GM21737 (cell line): ENCODE results near the gene TCEAL3.
"Not testable (repeated sequence)": the region's sequence is repeated elsewhere in the genome, so short reads cannot be mapped to it uniquely, and the experiment has no call there.

Experiments
- ATAC-seq: cut with Tn5 transposase; IDR thresholded peaks from one replicate; pipeline ENCODE4 v1.9.1; 2021; ENCODE audit warnings: mild to moderate bottlenecking, moderate library complexity; ENCODE audit not compliant: unreplicated experiment

Gene TCEAL3

DNA sequence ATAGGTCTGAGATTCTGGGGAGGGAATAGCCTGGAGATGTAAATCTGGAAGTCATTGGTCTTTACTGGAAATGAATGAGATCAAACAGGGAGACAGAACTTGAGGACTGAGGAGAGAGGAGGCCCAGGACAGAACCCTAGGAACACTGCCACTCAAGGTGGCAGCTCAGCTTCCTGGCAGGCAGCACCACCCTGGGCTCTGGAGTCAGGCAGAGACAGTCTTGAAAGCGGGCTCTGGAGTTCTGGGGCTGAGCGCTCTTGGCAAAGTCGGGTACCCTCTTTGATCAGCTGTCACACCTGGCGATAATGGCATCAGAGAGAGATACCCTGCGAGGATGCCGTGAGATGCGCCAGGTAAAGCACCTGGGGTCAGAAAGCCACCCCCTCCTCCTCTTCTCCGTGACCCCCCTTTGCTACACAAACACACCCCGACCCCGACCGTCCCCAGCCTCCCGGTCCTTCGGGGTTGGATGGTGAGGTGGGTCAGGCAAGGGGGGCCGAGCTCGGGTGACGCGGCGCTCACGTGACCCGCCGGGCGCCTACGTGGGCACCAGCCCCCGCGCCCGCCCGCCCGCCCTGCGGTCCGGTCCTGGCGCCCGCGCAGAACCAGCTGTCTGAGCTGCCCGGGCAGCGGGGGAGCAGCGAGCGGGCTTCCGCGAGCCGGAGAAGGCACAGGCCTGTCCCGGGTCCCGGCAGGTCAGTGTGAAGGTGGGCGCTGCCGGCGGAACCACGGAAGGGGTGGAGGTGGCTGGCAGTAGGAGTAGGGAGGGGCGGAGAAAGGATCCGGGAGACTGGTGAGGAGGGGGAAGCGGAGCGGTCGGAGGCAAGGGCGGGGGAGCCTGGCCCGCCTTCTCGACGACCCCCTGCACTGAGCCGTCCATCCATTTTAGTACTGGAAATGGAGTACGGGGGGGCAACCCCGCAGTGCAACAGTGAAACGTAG lies at the start of gene TCEAL3:
TSS of gene TCEAL3 (plus strand) at position 600 of the 942 bp plus-strand sequence. CDS start 1,102 bp downstream, outside the sequence.
- ATAC-seq, result peak; percentile 74

DNA sequence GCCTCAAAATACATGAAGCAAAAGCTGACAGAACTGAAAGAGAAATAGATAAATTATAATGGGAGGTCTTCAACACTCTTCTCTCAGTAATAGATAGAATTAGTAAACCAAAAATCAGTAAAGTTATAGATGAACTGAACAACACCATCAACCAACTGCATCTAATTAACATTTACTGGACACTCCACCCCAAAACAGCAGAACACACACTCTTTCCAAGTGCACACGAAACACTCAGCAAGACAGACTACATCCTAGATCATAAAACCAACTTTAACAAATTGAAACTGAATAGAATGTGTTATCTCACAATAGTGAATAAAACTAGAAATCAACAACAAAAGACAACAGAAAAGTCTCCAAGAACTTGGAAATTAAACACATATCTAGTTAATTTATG lies 47.5 kb upstream of the TCEAL3 start:
- ATAC-seq, result no peak

DNA sequence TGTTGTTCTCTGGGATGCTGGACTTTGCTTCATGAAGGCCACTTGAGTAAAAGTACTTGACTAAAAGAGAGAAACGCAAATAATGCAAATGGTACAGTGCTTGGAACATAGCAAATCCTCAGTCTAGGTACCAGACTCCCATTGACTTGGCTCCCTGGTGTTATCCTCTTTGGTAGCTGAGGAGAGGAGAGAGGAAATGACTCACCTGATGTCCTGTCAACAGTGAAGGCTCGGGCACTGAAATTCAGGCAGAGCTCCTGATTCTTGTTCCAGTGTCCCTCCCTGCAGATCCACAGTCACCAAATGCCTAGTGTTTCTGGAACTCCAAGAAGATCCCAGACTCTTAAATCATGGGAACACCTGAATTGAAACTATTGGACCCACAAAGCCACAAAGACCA lies 45.0 kb upstream of the TCEAL3 start:
- ATAC-seq, result no peak

DNA sequence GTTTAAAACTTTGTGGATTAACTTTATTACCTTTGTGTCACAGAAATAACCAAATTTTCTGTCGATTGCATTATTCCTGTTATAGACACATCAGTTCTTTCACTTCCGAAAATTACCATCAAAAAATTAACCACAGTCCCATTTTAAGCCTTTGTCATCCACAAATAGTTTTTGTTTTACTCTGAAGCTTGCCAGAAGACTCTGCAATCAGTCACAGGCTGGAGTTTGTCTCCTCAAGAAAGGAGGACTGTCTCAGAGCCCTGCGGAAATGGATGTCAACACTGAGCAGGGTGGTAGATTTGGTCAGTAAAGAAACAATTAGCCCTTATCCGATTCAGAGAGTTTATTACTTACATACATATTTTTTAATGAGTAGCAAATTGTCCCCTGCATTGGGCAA lies 42.6 kb upstream of the TCEAL3 start:
- no peak for ATAC-seq

GRCh38 chrX:103565752-103566151 lies 42.0 kb upstream of the TCEAL3 start:
- no peak for ATAC-seq

DNA sequence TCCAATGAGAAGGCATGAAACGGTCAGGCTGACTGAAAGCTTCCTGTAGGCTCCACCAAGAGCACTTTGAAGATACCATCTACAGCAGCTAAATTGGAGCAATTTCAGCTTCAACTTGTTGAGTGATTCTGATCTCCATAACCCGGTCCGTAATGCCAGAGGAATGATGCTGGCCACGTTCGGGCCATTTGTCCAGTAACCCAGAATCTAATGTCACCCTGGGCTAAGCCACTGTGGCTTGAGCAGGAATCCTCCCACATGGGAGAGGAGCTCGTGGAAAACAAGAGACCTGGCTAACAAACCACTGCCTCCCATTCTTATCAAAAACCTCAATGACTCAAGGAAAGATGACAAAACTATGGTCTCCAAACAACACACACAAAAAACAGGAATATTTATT lies 36.6 kb upstream of the TCEAL3 start:
- ATAC-seq, result no peak

- ATAC-seq, result no peak
These were observed 36.0 kb upstream of the TCEAL3 start for GRCh38 chrX:103571726-103572125.

GRCh38 chrX:103573202-103573601 lies 34.6 kb upstream of the TCEAL3 start:
- ATAC-seq, result no peak

GRCh38 chrX:103584596-103584995 lies 23.2 kb upstream of the TCEAL3 start:
- no peak for ATAC-seq

GRCh38 chrX:103585411-103586313 lies 22.1 kb upstream of the TCEAL3 start, which contains the start of gene TCEAL4:
Gene TCEAL4, plus strand, starts transcription at chrX:103585515. Its CDS starts 1,161 bp downstream, at chrX:103586676.
- peak; percentile 97 for ATAC-seq

- no peak for ATAC-seq
These were observed 21.5 kb upstream of the TCEAL3 start for GRCh38 chrX:103586314-103586646.

DNA sequence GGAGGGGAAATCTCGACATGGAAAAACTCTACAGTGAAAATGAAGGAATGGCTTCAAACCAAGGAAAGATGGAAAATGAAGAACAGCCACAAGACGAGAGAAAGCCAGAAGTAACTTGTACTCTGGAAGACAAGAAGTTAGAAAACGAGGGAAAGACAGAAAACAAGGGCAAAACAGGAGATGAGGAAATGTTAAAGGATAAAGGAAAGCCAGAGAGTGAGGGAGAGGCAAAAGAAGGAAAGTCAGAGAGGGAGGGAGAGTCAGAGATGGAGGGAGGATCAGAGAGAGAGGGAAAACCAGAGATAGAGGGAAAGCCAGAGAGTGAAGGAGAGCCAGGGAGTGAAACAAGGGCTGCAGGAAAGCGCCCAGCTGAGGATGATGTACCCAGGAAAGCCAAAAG lies 21.1 kb upstream of the TCEAL3 start:
- no peak for ATAC-seq

DNA sequence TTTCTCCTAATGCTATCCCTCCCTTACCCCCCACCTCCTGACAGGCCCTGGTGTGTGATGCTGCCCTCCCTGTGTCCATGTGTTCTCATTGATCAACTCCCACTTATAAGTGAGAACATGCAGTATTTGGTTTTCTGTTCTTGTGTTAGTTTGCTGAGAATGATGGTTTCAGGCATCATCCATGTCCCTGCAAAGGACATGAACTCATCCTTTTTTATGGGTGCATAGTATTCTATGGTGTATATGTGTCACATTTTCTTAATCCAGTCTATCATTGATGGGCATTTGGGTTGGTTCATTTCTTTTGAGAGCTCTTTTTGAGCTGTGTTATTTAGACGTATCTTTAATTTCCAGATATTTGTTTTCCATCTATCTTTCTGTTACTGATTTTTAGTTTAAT lies 15.5 kb upstream of the TCEAL3 start:
- not testable (repeated sequence) for ATAC-seq

- not testable (repeated sequence) for ATAC-seq
These were observed 12.6 kb upstream of the TCEAL3 start for GRCh38 chrX:103595202-103595601.

- peak; percentile 14 for ATAC-seq
These were observed 672 bp downstream of the TCEAL3 start for GRCh38 chrX:103608306-103608963.

DNA sequence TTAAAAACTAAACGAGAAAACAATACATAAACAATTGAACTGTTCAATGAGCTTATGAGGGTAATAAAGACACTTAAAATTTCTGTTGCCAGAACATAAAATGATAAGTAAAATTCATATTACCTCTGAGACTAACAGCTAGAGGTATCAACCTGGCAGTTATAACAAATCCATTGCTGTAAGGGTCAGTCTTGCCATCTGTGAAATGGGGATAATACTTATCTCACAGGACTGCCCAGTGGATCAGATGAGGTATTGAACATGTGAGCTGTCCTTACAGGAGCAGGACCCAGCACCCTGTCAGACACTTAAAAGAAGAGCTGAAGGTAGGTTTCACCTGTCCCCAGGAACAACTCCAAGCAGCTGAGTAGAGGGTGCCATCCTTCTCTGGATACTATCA lies 2.5 kb downstream of the TCEAL3 start:
- ATAC-seq, result no peak

GRCh38 chrX:103613362-103613890 lies 5.7 kb downstream of the TCEAL3 start:
- ATAC-seq, result no peak

DNA sequence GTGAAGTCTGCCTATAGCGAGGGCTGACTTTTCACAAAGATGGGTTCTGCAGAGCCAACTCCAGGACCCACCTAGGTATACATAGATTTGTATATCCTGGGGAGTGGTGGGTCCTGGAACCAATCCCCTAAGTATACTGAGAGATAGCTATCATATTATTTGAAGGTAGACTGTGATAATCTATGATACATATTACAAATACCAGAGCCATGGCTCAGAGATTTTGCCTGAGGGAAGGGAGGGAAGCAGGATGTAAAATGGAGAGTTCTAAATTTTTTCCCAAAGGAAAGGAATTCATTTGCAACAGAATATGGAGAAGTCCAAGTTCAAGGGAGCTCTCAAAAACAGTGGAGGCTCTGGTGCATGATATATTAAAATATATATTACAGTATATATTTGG lies 7.2 kb downstream of the TCEAL3 start:
- no peak for ATAC-seq

DNA sequence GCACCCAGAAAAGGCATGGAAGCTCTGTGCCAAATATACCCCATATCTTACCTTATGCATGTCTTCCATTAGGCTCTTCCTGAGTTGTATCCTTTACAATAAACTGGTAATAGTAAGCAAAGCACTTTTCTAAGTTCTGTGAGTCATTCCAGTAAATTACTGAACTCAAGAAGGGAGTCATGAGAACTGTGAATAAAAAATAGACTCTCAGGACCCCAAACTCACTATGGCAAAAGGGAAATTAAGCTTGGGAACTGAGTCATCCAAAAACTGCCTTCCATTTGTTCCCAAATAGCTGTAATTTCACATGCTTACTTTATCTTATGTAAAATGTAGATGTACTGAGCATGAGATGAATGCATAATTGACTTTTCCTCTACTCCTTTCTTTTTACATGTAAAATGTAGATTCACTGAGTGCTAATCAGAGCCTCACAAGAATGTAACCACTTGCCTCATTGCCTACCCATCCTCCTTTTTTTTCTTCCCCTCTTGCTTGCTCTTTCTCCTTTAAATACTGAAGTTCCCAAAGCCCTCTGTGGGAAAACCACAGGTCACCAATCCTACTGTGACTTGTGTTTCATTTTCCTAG lies 8.1 kb downstream of the TCEAL3 start:
- ATAC-seq, result no peak

- no peak for ATAC-seq
These were observed 9.0 kb downstream of the TCEAL3 start for GRCh38 chrX:103616676-103617186.
